Measurements from ENCODE around the gene PPP1R8. TPM values are rescaled to one million over a fixed set of nuclear protein-coding genes. Genes with fewer than 3 reads are reported as not detected.
A peak's percentile ranks its signal among the peaks of the same experiment; 100 is the strongest.

Gene PPP1R8
- total and polyA plus RNA-seq, 2 experiments from 2014 or later, result 9.3 to 42.8 TPM

DNA sequence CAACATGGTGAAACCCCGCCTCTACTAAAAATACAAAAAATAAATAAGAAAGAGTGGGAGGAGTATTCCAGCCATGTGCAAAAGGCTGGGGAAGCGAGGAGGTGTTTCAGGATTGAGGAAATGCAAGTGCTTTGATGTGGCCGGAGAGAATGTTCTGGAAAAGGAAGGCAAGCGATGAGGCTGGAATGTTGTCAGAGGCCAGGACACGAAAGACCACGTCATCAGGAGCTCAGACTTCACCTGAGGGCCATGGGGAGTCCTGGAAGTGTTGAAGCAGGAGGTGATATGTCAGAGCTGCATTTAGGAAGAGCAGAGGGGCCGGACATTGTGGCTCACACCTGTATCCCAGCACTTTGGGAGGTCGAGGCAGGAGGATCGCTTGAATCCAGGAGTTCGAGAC is 30.9 kb downstream of the PPP1R8 start:
- no peaks in the 10 kb centered on the region for H3K4me1 ChIP-seq (ENCODE audit: insufficient read depth)
- no peak overlapping the region for H2AFZ ChIP-seq
- TF ChIP-seq, protein P1, sequence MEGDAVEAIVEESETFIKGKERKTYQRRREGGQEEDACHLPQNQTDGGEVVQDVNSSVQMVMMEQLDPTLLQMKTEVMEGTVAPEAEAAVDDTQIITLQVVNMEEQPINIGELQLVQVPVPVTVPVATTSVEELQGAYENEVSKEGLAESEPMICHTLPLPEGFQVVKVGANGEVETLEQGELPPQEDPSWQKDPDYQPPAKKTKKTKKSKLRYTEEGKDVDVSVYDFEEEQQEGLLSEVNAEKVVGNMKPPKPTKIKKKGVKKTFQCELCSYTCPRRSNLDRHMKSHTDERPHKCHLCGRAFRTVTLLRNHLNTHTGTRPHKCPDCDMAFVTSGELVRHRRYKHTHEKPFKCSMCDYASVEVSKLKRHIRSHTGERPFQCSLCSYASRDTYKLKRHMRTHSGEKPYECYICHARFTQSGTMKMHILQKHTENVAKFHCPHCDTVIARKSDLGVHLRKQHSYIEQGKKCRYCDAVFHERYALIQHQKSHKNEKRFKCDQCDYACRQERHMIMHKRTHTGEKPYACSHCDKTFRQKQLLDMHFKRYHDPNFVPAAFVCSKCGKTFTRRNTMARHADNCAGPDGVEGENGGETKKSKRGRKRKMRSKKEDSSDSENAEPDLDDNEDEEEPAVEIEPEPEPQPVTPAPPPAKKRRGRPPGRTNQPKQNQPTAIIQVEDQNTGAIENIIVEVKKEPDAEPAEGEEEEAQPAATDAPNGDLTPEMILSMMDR (IDR thresholded peaks at IDR 0.05; ENCODE audit: poor library complexity), result no peak
- TF ChIP-seq EZH2phosphoT487 (IDR thresholded peaks at IDR 0.05; ENCODE audit: low read depth, severe bottlenecking, unreplicated experiment), result no peak
- no peak for TF ChIP-seq EZH2 (IDR thresholded peaks at IDR 0.05; ENCODE audit: borderline replicate concordance)
- no peaks in the 10 kb centered on the region for H4K20me1 ChIP-seq (ENCODE audit: insufficient read depth, poor library complexity, severe bottlenecking)
- H3K4me2 ChIP-seq, result no peak overlapping the region
- no peaks in the 10 kb centered on the region for H3K9me3 ChIP-seq (ENCODE audit: low read depth)
- H3K27me3 ChIP-seq, result no peaks in the 10 kb centered on the region
- WGBS (ENCODE audit: low lambda C conversion rate, missing lambda C conversion rate), result 97% methylated on average over 10 of the region's 10 CpGs
- no peaks in the 10 kb centered on the region for H3K79me2 ChIP-seq
- DNase-seq (ENCODE audit: low spot score), result no peak
- no peak overlapping the region for H3K27ac ChIP-seq
- H3K4me3 ChIP-seq, result no peak overlapping the region
- no peaks in the 10 kb centered on the region for H3K36me3 ChIP-seq (replicated peaks; ENCODE audit: insufficient read depth, low read depth)
- no peaks in the 10 kb centered on the region for H3K9me2 ChIP-seq (replicated peaks; ENCODE audit: insufficient read depth)

DNA sequence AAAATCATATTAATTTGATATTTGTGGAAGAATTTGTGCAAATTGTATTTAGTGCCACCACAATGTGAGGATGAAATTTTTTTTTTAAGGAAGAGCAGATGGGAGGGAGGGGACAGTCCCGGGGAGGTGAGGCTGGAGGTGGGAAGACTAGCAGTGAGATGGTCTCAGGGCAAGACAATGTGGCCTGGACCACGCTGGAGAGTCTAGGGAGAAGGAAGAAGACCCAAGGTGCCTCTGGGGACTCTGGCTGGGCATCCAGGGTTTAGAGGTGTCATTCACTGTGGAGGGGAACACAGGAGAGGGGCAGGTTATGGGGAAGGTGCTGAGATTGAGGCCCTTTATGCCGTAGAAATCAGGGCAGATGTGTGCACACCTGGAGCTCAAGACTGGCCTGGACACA is 31.4 kb downstream of the PPP1R8 start:
- 88% methylated on average over 3 of the region's 3 CpGs for WGBS (ENCODE audit: low lambda C conversion rate, missing lambda C conversion rate)
- H2AFZ ChIP-seq, result no peak overlapping the region

DNA sequence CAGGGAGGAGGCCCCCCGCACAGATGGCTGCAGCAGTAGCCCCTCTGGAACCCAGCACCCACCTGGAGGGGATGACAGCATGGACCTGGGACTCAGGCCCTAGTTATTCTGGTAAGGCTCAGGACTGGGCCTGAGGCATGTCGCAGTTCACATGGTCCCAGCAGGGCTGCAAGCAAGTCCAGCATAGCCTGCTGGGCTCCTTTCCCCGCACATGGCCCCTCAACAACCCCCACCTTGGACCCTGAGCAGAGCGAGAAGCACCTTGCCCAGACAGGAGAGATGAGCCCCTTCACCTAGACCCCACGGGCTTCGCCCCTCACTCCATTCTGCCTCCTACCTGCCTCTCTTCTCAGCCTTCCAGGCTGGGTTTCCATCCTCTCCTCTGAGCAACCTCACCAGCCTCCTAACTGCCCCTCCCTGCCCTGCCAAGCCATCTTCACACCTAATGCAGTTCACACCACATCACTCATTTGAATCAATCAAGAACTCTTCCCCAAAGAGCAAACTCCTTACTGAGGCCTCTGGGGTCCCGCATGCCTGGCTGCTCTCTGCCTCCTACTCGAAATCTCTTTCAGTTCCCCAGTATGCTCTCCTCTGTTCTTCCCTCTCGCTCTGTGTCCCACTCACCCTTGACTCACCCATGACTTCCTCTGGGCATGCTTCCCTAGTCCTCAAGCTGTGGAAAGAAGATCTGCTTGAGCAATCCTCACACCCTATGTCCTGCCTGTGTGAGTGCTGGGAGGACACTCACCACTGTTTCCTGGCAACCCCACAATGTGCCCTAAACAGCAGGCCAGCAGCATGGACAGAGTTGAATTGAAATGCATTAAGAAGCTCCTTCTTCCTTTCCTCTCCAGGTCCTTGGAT is 32.3 kb downstream of the PPP1R8 start:
- Histone ChIP-seq H3K4me3 (no peak overlapping the region), H3K27me3 (no peaks in the 10 kb centered on the region), H3K4me1 (ENCODE audit: insufficient read depth) (no peaks in the 10 kb centered on the region), H3K27ac (no peak overlapping the region), H3K36me3 (replicated peaks; ENCODE audit: insufficient read depth, low read depth) (no peaks in the 10 kb centered on the region), H3K79me2 (no peaks in the 10 kb centered on the region), H3K9me2 (replicated peaks; ENCODE audit: insufficient read depth) (no peaks in the 10 kb centered on the region), H4K20me1 (ENCODE audit: insufficient read depth, poor library complexity, severe bottlenecking) (no peaks in the 10 kb centered on the region), H2AFZ (no peak overlapping the region), H3K9me3 (ENCODE audit: low read depth) (no peaks in the 10 kb centered on the region), H3K4me2 (no peak overlapping the region)
- WGBS (ENCODE audit: low lambda C conversion rate, missing lambda C conversion rate), result 84% methylated on average over 9 of the region's 9 CpGs
- peak; percentile 61 for DNase-seq (ENCODE audit: low spot score)
- TF ChIP-seq EZH2 (IDR thresholded peaks at IDR 0.05; ENCODE audit: borderline replicate concordance), result no peak
- TF ChIP-seq EZH2phosphoT487 (IDR thresholded peaks at IDR 0.05; ENCODE audit: low read depth, severe bottlenecking, unreplicated experiment), result no peak
- TF ChIP-seq, protein P1 (IDR thresholded peaks at IDR 0.05; ENCODE audit: poor library complexity), result no peak

More for the DNA sequence above, 31.4 kb downstream of the PPP1R8 start:
- Histone ChIP-seq H3K27ac (no peak overlapping the region), H3K4me3 (no peak overlapping the region), H3K4me2 (no peak overlapping the region), H3K9me2 (replicated peaks; ENCODE audit: insufficient read depth) (no peaks in the 10 kb centered on the region), H3K4me1 (ENCODE audit: insufficient read depth) (no peaks in the 10 kb centered on the region), H3K9me3 (ENCODE audit: low read depth) (no peaks in the 10 kb centered on the region), H3K79me2 (no peaks in the 10 kb centered on the region), H4K20me1 (ENCODE audit: insufficient read depth, poor library complexity, severe bottlenecking) (no peaks in the 10 kb centered on the region), H3K36me3 (replicated peaks; ENCODE audit: insufficient read depth, low read depth) (no peaks in the 10 kb centered on the region), H3K27me3 (no peaks in the 10 kb centered on the region)
- DNase-seq (ENCODE audit: low spot score), result no peak
- no peak for TF ChIP-seq EZH2 (IDR thresholded peaks at IDR 0.05; ENCODE audit: borderline replicate concordance)

DNA sequence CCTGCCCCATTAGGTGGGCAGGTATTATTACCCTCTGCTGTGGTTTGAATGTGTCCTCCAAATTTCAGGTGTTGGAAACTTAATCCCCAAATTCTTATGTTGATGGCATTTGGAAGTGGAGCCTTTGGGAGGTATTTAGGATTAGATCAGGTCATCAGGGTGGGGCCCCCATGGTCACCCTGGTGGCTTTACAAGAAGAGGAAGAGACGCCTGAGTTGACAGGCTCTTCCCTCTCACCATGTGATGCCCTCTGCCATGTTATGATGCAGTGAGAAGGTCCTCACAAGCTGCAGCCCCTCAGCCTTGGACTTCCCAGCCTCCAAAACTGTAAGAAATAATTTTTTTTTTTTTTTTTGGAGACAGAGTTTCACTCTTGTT is 32.9 kb downstream of the PPP1R8 start:
- TF ChIP-seq, protein P1 (IDR thresholded peaks at IDR 0.05; ENCODE audit: poor library complexity), result no peak
- no peak for TF ChIP-seq EZH2phosphoT487 (IDR thresholded peaks at IDR 0.05; ENCODE audit: low read depth, severe bottlenecking, unreplicated experiment)
- TF ChIP-seq EZH2 (IDR thresholded peaks at IDR 0.05; ENCODE audit: borderline replicate concordance), result no peak
- WGBS (ENCODE audit: low lambda C conversion rate, missing lambda C conversion rate), result 91% methylated on average over 1 of the region's 1 CpG
- no peak overlapping the region for H3K27ac ChIP-seq
- H3K4me2 ChIP-seq, result no peak overlapping the region
- H3K27me3 ChIP-seq, result no peaks in the 10 kb centered on the region
- H2AFZ ChIP-seq, result no peak overlapping the region
- H4K20me1 ChIP-seq (ENCODE audit: insufficient read depth, poor library complexity, severe bottlenecking), result no peaks in the 10 kb centered on the region
- no peaks in the 10 kb centered on the region for H3K9me2 ChIP-seq (replicated peaks; ENCODE audit: insufficient read depth)
- no peaks in the 10 kb centered on the region for H3K79me2 ChIP-seq
- no peaks in the 10 kb centered on the region for H3K9me3 ChIP-seq (ENCODE audit: low read depth)
- H3K4me1 ChIP-seq (ENCODE audit: insufficient read depth), result no peaks in the 10 kb centered on the region
- H3K36me3 ChIP-seq (replicated peaks; ENCODE audit: insufficient read depth, low read depth), result no peaks in the 10 kb centered on the region
- no peak for DNase-seq (ENCODE audit: low spot score)
- H3K4me3 ChIP-seq, result no peak overlapping the region

Measured in hepatocyte (in vitro differentiated cells).